Mucosa of gallbladder (tissue), 1 donor: ENCODE measurements around the gene PIK3C2G. TPM values are rescaled to one million over a fixed set of nuclear protein-coding genes. Genes with fewer than 3 reads are reported as not detected.

Experiments used
- total RNA-seq: library from RNA; stranded (reverse); gene quantifications from one replicate; pipeline ENCODE4 v1.2.1, GENCODE V29; 2021
- donor health status: DM: no; HTN: no; CAD: no.

Gene PIK3C2G
- total RNA-seq, 1 donor from 2014 or later, result 38.8 TPM

Other genes with a start within 250 kb of the PIK3C2G start
- 3.3 TPM for gene RERGL, start 171.3 kb upstream of the PIK3C2G start, total RNA-seq